WTC11 (cell line): ENCODE data around the gene PHTF2. TPM values are rescaled to one million over a fixed set of nuclear protein-coding genes. Genes with fewer than 3 reads are reported as not detected.

Experiments
- ATAC-seq: fragments of 200-7000 bp; cut with Tn5 transposase; 2 replicates; pipeline ENCODE4 v1.10.0; 2021; ENCODE audit warnings: mild to moderate bottlenecking, moderate library complexity
- CTCF ChIA-PET: fragments of 300-600 bp; sonication (Branson Sonifier 250); formaldehyde crosslinking; loops from one replicate; lab custom pipeline; 2021; ENCODE audit warnings: antibody characterized with exemption; lab: Charles Lee
- POLR2A ChIA-PET: fragments of 350-600 bp; sonication (Branson Sonifier 250); formaldehyde crosslinking; loops from one replicate; lab custom pipeline; 2021; ENCODE audit warnings: antibody characterized with exemption; lab: Charles Lee
- DNase-seq: peaks from one replicate; pipeline ENCODE4 v3.0.0; 2021; ENCODE audit warnings: low spot score
- H3K27ac Mint-ChIP-seq: 2 replicates; pipeline ENCODE4 v1.8.0; 2021; ENCODE audit warnings: mixed read lengths
- H3K27me3 Mint-ChIP-seq: 2 replicates; pipeline ENCODE4 v1.8.0; 2021; ENCODE audit warnings: low read depth, mild to moderate bottlenecking, moderate library complexity, mixed read lengths
- H3K36me3 Mint-ChIP-seq: 2 replicates; pipeline ENCODE4 v1.8.0; 2021; ENCODE audit warnings: mixed read lengths
- H3K4me1 Mint-ChIP-seq: 2 replicates; pipeline ENCODE4 v1.8.0; 2022; ENCODE audit warnings: mixed read lengths
- H3K4me3 Mint-ChIP-seq: 2 replicates; pipeline ENCODE4 v1.8.0; 2021; ENCODE audit warnings: mild to moderate bottlenecking, moderate library complexity, mixed read lengths
- H3K9me3 Mint-ChIP-seq: 2 replicates; pipeline ENCODE4 v1.8.0; 2021; ENCODE audit warnings: mixed read lengths
- ARID4B ChIP-seq: sonication (generic); formaldehyde crosslinking; IDR thresholded peaks from 2 replicates; pipeline ENCODE4 v1.8.0; 2023; ENCODE audit warnings: missing genetic modification reagents, mild to moderate bottlenecking, borderline replicate concordance
- ATF6 ChIP-seq: sonication (generic); formaldehyde crosslinking; IDR thresholded peaks from 2 replicates; pipeline ENCODE4 v1.8.1; 2023; ENCODE audit warnings: mild to moderate bottlenecking, missing genetic modification reagents
- CREM ChIP-seq: sonication (generic); formaldehyde crosslinking; IDR thresholded peaks from 2 replicates; pipeline ENCODE4 v1.8.1; 2022; ENCODE audit warnings: mild to moderate bottlenecking, missing genetic modification reagents, moderate library complexity
- CTCF ChIP-seq: fragments of 200-600 bp; IDR thresholded peaks from 2 replicates; pipeline ENCODE4 v1.8.0; 2022; ENCODE audit warnings: antibody characterized with exemption
- ELF4 ChIP-seq: sonication (generic); formaldehyde crosslinking; IDR thresholded peaks from 2 replicates; pipeline ENCODE4 v1.8.1; 2022; ENCODE audit warnings: low read depth, mild to moderate bottlenecking, moderate library complexity, missing genetic modification reagents
- EMX1 ChIP-seq: fragments of 250-450 bp; sonication (Bioruptor Pico); IDR thresholded peaks from 2 replicates; pipeline ENCODE4 v1.8.0; 2021; ENCODE audit warnings: mild to moderate bottlenecking
- IRF2 ChIP-seq: sonication (generic); formaldehyde crosslinking; IDR thresholded peaks from 2 replicates; pipeline ENCODE4 v1.8.0; 2022; ENCODE audit warnings: low read depth, missing genetic modification reagents, borderline replicate concordance
- NFYB ChIP-seq: sonication (generic); formaldehyde crosslinking; conservative IDR thresholded peaks from 2 replicates; pipeline ENCODE4 v1.8.0; 2022; ENCODE audit warnings: low read depth, missing genetic modification reagents
- PREB ChIP-seq: sonication (generic); formaldehyde crosslinking; IDR thresholded peaks from 2 replicates; pipeline ENCODE4 v1.8.1; 2022; ENCODE audit warnings: mild to moderate bottlenecking, missing genetic modification reagents, moderate library complexity, borderline replicate concordance
- RELA ChIP-seq: sonication (generic); formaldehyde crosslinking; IDR thresholded peaks from 2 replicates; pipeline ENCODE4 v1.8.1; 2022; ENCODE audit warnings: missing genetic modification reagents, mild to moderate bottlenecking, borderline replicate concordance
- STAT6 ChIP-seq: sonication (generic); formaldehyde crosslinking; conservative IDR thresholded peaks from 2 replicates; pipeline ENCODE4 v1.8.1; 2023; ENCODE audit warnings: mild to moderate bottlenecking, low read depth, missing genetic modification reagents, moderate library complexity
- USF1 ChIP-seq: sonication (generic); formaldehyde crosslinking; IDR thresholded peaks from 2 replicates; pipeline ENCODE4 v1.8.0; 2022; ENCODE audit warnings: mild to moderate bottlenecking, missing genetic modification reagents
- ZNF281 ChIP-seq: sonication (generic); formaldehyde crosslinking; IDR thresholded peaks from 2 replicates; pipeline ENCODE4 v1.8.0; 2023; ENCODE audit warnings: mild to moderate bottlenecking, missing genetic modification reagents
- total RNA-seq: library from RNA; stranded (reverse); gene quantifications from 3 replicates; pipeline ENCODE4 v1.2.3, GENCODE V29; 2021

PHTF2 gene
- total RNA-seq, 1 experiment from 2014 or later: 17.9 TPM

GRCh38 chr7:77918676-77919075, 120.1 kb downstream of the PHTF2 start:
- H3K27ac Mint-ChIP-seq: no peak overlapping the region
- CTCF ChIA-PET: no interaction called here
- POLR2A ChIA-PET: no interaction called here
- no peak for DNase-seq
- no peak for ATAC-seq
- no peak overlapping the region for H3K4me3 Mint-ChIP-seq
- H3K36me3 Mint-ChIP-seq: no peaks in the 10 kb centered on the region
- no peaks in the 10 kb centered on the region for H3K27me3 Mint-ChIP-seq
- peaks cover 2% of the 10 kb centered on the region; the same call in 1 of the 2 replicates for H3K4me1 Mint-ChIP-seq
- no peaks in the 10 kb centered on the region for H3K9me3 Mint-ChIP-seq
- TF ChIP-seq USF1 (CRISPR knock-in tag): no peak
- TF ChIP-seq ZNF281 (CRISPR knock-in tag): no peak
- no peak for TF ChIP-seq ATF6 (CRISPR knock-in tag)
- no peak for TF ChIP-seq IRF2 (CRISPR knock-in tag)
- no peak for TF ChIP-seq CTCF
- TF ChIP-seq CREM: no peak

GRCh38 chr7:77923419-77923818, 124.8 kb downstream of the PHTF2 start:
- no peak for TF ChIP-seq NFYB (CRISPR knock-in tag)
- no peak for TF ChIP-seq PREB (CRISPR knock-in tag)
- no peak for TF ChIP-seq ARID4B (CRISPR knock-in tag)
- no peak for TF ChIP-seq ELF4
- TF ChIP-seq STAT6: no peak
- TF ChIP-seq EMX1 (CRISPR knock-in tag): no peak
- no peak for TF ChIP-seq RELA

More at GRCh38 chr7:77923419-77923818, 124.8 kb downstream of the PHTF2 start:
- ChIA-PET POLR2A (no interaction called here), CTCF (no interaction called here)
- ATAC-seq (no peak), DNase-seq (no peak)
- Mint-ChIP-seq H3K4me1 (no peaks in the 10 kb centered on the region), H3K9me3 (no peaks in the 10 kb centered on the region), H3K4me3 (no peak overlapping the region), H3K36me3 (no peaks in the 10 kb centered on the region), H3K27me3 (no peaks in the 10 kb centered on the region), H3K27ac (no peak overlapping the region)
